GM12873 (cell line): Measurements from ENCODE around the gene NUDCD2.

Experiments
- CTCF ChIP-seq: IDR thresholded peaks from 2 replicates; pipeline ENCODE4 v1.5.1; 2012; ENCODE audit warnings: low read depth, mild to moderate bottlenecking, moderate library complexity, low read length, control low read depth; ENCODE audit not compliant: insufficient read depth; ENCODE audit errors: missing control alignments

Gene NUDCD2

GRCh38 chr5:163460562-163461171 lies 765 bp upstream of the NUDCD2 start, which contains the start of gene HMMR:
TSS of gene HMMR (plus strand) at chr5:163460632. CDS start at chr5:163460693, 61 bp downstream.
- TF ChIP-seq CTCF = no peak

GRCh38 chr5:163459462-163459818 lies 462 bp downstream of the NUDCD2 start:
- TF ChIP-seq CTCF = no peak

- no peak for TF ChIP-seq CTCF
These were observed 1.0 kb downstream of the NUDCD2 start for GRCh38 chr5:163458778-163459385.

- TF ChIP-seq CTCF = no peak
These were observed 3.1 kb downstream of the NUDCD2 start for GRCh38 chr5:163456840-163457239.

GRCh38 chr5:163456029-163456589 lies 3.8 kb downstream of the NUDCD2 start:
- TF ChIP-seq CTCF = no peak

GRCh38 chr5:163453705-163454104 lies 6.2 kb downstream of the NUDCD2 start:
- TF ChIP-seq CTCF = no peak

- TF ChIP-seq CTCF = no peak
These were observed 8.4 kb downstream of the NUDCD2 start for GRCh38 chr5:163451489-163451888.
